ENCODE data around the gene SLC25A14. TPM values are rescaled to one million over a fixed set of nuclear protein-coding genes. Genes with fewer than 3 reads are reported as not detected.
"Not testable (repeated sequence)": the region's sequence is repeated elsewhere in the genome, so short reads cannot be mapped to it uniquely, and the experiment has no call there.

SLC25A14 gene
- total RNA-seq, 6 donors from 2014 or later = 7.6 to 16.1 (median 8.3) TPM

DNA sequence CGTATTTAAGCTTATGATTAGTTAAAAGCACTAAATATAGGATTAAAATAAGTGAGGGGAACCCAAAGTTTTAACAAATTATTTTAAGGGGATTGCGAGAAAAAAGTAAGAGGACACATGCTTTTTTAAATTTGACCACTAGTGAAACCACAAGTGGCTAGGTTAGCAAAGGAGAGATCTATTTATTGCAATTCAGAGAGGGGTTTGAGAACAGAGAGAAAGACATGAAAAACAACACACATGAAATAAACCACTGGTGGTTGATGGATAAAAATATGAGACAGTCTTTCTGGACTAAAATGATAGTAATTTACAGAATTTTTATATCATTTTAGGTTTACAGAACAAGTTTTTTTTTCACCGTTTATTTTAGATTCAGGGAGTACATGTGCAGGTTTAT lies 11.8 kb downstream of the SLC25A14 start:
- WGBS, 2 donors = 73 to 95% methylated on average over 3 of the region's 3 CpGs
- H3K27ac ChIP-seq = no peak overlapping the region
- H3K4me1 ChIP-seq = no peaks in the 10 kb centered on the region
- DNase-seq (no peak), ATAC-seq (ENCODE audit: low FRiP score in 2 of 2) (no peak)
- no peak overlapping the region for H3K4me3 ChIP-seq
- TF ChIP-seq, protein P1, sequence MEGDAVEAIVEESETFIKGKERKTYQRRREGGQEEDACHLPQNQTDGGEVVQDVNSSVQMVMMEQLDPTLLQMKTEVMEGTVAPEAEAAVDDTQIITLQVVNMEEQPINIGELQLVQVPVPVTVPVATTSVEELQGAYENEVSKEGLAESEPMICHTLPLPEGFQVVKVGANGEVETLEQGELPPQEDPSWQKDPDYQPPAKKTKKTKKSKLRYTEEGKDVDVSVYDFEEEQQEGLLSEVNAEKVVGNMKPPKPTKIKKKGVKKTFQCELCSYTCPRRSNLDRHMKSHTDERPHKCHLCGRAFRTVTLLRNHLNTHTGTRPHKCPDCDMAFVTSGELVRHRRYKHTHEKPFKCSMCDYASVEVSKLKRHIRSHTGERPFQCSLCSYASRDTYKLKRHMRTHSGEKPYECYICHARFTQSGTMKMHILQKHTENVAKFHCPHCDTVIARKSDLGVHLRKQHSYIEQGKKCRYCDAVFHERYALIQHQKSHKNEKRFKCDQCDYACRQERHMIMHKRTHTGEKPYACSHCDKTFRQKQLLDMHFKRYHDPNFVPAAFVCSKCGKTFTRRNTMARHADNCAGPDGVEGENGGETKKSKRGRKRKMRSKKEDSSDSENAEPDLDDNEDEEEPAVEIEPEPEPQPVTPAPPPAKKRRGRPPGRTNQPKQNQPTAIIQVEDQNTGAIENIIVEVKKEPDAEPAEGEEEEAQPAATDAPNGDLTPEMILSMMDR (IDR thresholded peaks at IDR 0.05) = no peak
- no peaks in the 10 kb centered on the region for H3K27me3 ChIP-seq
- peaks cover 0 to 8% (median 0%) of the 10 kb centered on the region in 4 donors for H3K36me3 ChIP-seq
- no peaks in the 10 kb centered on the region for H3K9me3 ChIP-seq

DNA sequence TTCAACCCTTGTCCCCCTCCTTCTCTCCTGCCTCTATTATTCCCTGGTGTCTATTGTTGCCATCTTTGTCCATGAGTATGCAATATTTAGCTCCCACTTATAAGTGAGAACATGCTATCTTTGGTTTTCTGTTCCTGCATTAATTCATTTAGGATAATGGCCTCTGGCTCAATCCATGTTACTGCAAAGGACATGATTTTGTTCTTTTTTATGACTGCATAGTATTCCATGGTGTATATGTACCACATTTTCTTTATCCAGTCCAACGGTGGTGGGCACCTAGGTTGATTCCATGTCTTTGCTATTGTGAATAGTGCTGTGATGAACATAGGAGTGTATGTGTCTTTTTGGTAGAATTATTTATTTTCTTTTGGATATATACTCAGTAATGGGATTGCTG lies 12.3 kb downstream of the SLC25A14 start:
- not testable (repeated sequence) for H3K36me3 ChIP-seq; H3K9me3 ChIP-seq; H3K27me3 ChIP-seq; ATAC-seq (ENCODE audit: low FRiP score in 2 of 2); H3K27ac ChIP-seq; H3K4me1 ChIP-seq; H3K4me3 ChIP-seq; DNase-seq
- WGBS, 2 donors = 91 to 94% methylated on average over 1 of the region's 1 CpG

DNA sequence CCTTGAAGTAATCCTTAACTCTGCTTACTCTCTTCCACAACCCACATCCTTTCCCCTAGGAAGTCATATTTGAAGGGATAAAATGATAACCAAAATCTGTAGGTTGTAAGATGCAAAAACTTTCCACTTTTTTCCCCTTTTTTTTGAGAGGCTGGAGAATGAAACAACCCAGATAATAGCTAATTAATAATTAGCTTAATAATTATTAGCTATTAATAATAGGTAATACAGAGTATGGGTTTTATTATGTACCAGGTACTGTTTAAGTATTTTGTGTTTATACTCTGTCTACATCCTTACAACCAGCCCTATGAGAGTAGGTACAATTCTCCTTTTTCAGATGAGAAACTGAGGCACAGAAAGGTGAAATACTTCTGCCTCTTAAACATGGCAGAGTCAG lies 36.4 kb downstream of the SLC25A14 start:
- DNase-seq (no peak), ATAC-seq (ENCODE audit: low FRiP score in 2 of 2) (no peak)
- no peaks in the 10 kb centered on the region for H3K9me3 ChIP-seq
- H3K27ac ChIP-seq = no peak overlapping the region
- H3K4me1 ChIP-seq = no peaks in the 10 kb centered on the region
- TF ChIP-seq, protein P1 (IDR thresholded peaks at IDR 0.05) = no peak
- no peak for TF ChIP-seq POLR2AphosphoS5 (IDR thresholded peaks at IDR 0.05)
- TF ChIP-seq POLR2A (IDR thresholded peaks at IDR 0.05) = no peak
- TF ChIP-seq EP300 (IDR thresholded peaks at IDR 0.05) = no peak
- H3K4me3 ChIP-seq = no peak overlapping the region
- no peaks in the 10 kb centered on the region for H3K27me3 ChIP-seq
- peaks cover 0 to 6% (median 0%) of the 10 kb centered on the region in 4 donors for H3K36me3 ChIP-seq

DNA sequence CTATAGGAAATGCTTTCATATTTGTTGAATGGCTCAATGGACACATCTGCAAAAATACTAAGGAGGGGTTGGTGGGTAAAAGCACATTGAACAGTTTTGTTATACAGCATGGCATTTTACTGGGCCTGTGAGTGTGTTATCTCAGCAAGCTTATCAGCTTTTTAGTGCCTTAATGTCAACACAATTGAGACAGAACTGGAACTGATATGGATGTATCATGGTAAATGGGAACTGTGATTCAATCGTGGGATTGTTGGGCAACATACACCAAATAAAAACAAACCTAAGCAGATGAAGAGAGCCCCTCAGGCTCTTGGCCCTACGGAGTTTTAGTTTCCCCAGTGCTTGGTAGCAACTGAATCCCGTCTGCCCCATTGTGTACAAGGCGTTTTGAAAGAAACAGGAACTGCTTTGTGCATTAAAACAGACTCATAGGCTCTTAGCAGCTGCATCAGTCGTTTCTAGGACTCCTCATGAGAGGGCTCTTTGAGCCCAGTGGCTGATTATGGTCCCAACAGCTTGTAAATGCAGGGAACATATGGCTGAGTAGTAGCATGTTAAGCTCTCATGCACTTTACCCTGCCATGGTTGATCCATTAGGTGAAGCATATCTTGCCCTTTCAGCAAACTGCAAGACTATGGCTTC lies 38.4 kb downstream of the SLC25A14 start:
- H3K4me1 ChIP-seq = no peaks in the 10 kb centered on the region
- ATAC-seq (ENCODE audit: low FRiP score in 2 of 2) = no peak
- no peaks in the 10 kb centered on the region for H3K9me3 ChIP-seq
- 0 to 40% methylated on average over 2 to 5 of the region's 5 CpGs for WGBS, 2 donors
- H3K4me3 ChIP-seq = no peak overlapping the region
- no peak for DNase-seq
- H3K27ac ChIP-seq = no peak overlapping the region
- peaks cover 0 to 3% (median 0%) of the 10 kb centered on the region in 4 donors for H3K36me3 ChIP-seq
- H3K27me3 ChIP-seq = no peaks in the 10 kb centered on the region
- TF ChIP-seq, protein P1 (IDR thresholded peaks at IDR 0.05) = no peak
- TF ChIP-seq POLR2A (IDR thresholded peaks at IDR 0.05) (no peak), EP300 (IDR thresholded peaks at IDR 0.05) (no peak), POLR2AphosphoS5 (IDR thresholded peaks at IDR 0.05) (no peak)

DNA sequence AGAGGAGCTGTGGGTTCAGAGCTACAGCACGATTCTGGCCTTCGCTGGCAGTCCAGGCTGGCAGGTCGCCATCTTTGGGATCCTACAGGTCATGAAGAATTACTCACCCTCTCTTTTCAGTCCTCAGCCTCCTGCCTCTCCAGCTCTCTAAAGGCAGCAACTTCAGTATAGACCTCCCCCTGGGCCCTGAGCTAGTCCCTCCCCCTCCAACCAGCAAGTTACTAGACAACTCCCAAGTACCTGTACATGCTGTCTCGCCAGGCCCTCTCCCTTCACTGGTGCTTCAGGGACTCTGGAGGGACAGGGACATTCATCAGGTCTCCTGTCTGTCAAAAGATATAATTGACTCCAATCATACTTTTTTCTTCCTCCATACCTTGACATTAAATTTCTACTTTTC lies 45.8 kb downstream of the SLC25A14 start, which contains the start of gene GPR119:
GPR119 (minus strand) TSS at position 155 of the 400 bp plus-strand sequence. CDS start 227 bp downstream, outside the sequence.
- no peak within 1 kb of the TSS for H3K27ac ChIP-seq
- H3K36me3 ChIP-seq = no peaks in the 10 kb centered on the region
- WGBS, 2 donors = 63 to 71% methylated on average over 1 to 4 of the region's 4 CpGs
- H3K4me1 ChIP-seq = no peaks in the 10 kb centered on the region
- H3K4me3 ChIP-seq = no peak within 1 kb of the TSS
- TF ChIP-seq, protein P1 (IDR thresholded peaks at IDR 0.05) = no peak
- no peak for TF ChIP-seq POLR2AphosphoS5 (IDR thresholded peaks at IDR 0.05)
- DNase-seq = no peak
- no peaks in the 10 kb centered on the region for H3K9me3 ChIP-seq
- ATAC-seq (ENCODE audit: low FRiP score in 2 of 2) = no peak
- no peaks in the 10 kb centered on the region for H3K27me3 ChIP-seq
